ENCODE data around the gene SCN1A.
A peak's percentile ranks its signal among the peaks of the same experiment; 100 is the strongest.

Gene SCN1A

GRCh38 chr2:165970663-165971062, 157.2 kb downstream of the SCN1A start:
- DNase-seq (ENCODE audit: low read depth), result no peak

DNA sequence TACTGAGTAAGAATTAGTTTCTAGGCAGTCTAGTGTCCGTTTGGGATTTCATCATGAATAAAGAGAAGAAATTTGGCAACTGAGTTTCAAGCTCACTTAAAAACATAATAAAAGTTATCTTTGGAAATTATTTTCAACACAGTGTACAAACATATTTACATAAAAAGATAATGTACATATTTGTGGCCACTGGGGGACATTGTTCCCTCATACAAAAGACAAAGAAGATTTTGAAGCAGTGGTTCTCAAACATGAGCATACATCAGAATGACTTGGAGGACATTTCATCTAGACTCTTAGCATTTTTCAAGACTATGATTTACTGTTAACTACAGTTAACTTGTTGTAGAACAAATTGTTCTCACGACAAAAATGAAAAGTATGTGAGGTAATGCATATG, 158.6 kb downstream of the SCN1A start:
- no peak for DNase-seq (ENCODE audit: low read depth)

- DNase-seq (ENCODE audit: low read depth), result no peak
Observed at GRCh38 chr2:165967746-165968145, 160.1 kb downstream of the SCN1A start.

- no peak for DNase-seq (ENCODE audit: low read depth)
Observed at GRCh38 chr2:165961818-165962217, 166.0 kb downstream of the SCN1A start.

DNA sequence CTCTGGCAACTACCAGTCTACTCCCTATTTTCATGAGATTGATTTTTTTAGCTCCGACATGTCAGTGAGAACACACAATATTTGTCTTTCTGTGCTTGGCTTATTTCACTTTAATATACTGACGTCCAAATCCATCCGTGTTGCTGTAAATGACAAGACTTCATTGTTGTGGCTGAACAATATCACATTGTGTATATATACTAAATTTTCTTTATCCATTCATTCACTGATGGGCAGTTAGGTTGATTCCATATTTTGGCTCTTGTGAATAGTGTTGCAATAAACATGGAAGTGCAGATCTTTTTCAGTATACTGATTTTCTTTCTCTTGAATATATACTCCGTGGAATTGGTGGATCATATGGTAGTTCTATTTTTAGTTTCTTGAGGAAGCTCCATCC, 168.4 kb downstream of the SCN1A start:
- no peak for DNase-seq (ENCODE audit: low read depth)

GRCh38 chr2:165958313-165958960, 169.4 kb downstream of the SCN1A start:
- no peak for DNase-seq (ENCODE audit: low read depth)

- DNase-seq (ENCODE audit: low read depth), result no peak
Observed at GRCh38 chr2:165957030-165957675, 170.7 kb downstream of the SCN1A start.

DNA sequence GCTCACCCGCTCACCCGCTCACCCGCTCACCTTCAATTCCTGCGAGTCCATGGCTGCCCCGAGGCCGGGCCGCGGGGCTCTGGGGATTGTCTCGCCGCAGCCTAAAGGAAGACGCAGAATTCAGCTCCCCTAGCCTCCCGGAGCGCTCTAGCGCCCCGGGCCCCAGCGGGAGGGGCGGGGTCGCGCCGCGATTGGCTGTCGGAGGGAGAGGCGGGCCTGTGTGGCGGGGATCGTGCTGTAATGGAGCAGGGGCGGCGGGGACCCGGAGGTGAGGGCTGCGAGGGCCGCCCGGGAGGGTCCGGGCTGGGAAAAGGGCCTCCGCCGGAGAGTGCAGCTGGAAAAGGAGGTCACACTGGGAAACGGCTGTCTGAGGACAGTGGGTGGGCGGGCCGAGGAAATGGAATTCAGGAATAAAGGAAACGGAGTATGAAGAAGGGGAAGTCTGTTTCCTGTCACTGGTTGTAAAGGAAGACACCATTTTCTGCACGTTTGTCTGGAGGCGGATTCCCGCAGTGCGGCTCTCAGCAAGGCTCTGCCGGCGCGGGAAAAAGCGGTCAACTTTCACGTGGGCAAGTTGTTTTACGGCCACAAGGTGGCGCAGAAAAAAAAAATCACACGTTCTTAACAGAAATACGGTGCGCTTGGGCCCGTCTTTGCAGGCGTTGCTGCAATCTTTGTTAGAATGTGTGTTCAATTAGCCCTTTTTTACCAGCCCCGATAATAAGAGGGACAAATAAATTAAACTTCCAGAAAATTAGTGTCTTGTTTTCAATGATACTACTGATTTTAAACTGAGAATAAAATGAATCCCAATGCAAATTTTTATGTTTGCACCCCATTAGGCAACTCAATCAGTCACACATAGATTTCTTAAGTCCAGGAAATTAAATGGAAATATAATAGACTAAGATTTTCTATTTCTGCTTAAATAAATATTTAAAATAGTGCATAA, 173.9 kb downstream of the SCN1A start, which contains the start of gene TTC21B:
Gene TTC21B (minus strand): TSS at position 122 of the 952 bp plus-strand sequence. CDS start 71 bp downstream, at position 51.
- DNase-seq (ENCODE audit: low read depth), result peak; percentile 94

DNA sequence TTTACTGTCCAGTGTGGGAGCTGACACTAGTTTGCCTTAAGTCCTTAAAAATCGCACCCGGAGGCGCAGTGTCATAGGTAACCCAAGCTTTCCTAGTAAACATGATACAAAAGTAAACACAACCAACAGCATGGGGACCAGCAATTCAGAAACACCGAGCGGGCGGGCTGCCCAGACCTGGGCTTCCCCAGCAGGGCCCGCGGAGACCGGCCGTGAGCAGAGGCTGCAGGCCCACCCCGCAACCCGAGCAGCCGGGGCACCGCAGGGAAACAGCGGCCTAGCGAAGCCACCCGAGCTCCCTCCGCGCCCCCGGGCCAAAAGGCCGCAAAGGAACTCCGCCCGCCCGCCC, 174.5 kb downstream of the SCN1A start:
- DNase-seq (ENCODE audit: low read depth), result no peak

DNA sequence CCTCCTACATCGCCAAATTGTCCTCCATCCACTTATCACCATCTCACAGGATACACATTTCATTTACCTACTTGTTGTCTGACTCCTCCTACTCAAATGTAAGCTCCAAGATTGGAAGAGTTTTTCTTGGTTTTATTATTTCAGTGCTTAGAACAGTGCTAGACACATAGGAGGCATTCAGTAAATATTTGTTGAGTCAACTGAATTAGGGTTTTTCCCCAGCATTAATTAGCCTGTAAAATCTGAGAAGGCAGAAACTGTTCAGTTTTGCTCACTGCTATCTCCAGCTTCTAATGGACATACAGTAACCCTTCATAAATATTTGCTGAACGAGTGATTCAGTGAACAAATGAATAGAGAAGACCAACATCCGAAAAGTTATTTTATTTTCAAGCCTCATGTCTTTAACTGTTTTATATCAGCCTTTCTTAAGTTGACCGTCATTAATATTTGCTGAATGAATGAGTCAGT, 175.0 kb downstream of the SCN1A start:
- DNase-seq (ENCODE audit: low read depth), result peak; percentile 34

DNA sequence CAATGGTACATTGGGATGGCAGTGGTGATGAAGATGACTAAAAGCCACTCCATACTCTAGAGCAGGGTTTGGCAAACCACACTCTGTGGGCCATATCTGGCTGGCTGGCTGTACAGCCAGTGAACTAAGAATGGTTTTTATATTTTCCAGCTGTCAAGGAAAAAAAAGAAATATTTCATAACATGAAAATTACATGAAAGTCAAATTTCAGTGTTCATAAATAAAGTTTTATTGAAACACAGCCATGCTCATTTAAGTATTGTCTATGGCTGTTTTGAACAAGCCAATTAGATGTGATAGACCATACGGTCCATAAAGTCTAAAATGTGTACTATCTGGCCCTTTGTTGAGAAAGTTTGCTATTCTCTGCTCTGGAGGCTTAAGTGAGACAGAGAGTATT, 175.7 kb downstream of the SCN1A start:
- DNase-seq (ENCODE audit: low read depth), result no peak

GRCh38 chr2:165950438-165950837, 177.4 kb downstream of the SCN1A start:
- DNase-seq (ENCODE audit: low read depth), result no peak

GRCh38 chr2:165941827-165942226, 186.0 kb downstream of the SCN1A start:
- no peak for DNase-seq (ENCODE audit: low read depth)

DNA sequence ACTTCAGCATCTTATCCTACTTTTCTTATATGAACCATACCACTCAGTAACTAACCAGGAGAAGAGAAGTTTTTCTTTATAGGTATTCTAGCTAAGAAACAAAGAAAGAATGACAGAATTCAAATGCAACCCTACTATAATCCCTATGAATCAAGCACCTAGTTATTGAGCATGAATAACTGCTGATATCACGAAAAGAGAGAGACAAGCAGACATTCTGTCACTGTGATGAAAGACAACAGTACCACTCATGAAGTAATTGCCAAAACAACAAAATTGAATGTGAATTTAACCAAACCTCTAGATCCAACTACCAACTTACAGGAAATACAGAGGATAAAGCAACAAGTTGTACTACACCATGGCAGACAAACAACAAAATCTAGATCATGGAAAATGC, 189.6 kb downstream of the SCN1A start:
- DNase-seq (ENCODE audit: low read depth), result no peak
